ENCODE measurements around the gene TPRG1L. TPM values are rescaled to one million over a fixed set of nuclear protein-coding genes. Genes with fewer than 3 reads are reported as not detected.

The TPRG1L gene
- polyA plus RNA-seq, 1 experiment, result 52.1 TPM

DNA sequence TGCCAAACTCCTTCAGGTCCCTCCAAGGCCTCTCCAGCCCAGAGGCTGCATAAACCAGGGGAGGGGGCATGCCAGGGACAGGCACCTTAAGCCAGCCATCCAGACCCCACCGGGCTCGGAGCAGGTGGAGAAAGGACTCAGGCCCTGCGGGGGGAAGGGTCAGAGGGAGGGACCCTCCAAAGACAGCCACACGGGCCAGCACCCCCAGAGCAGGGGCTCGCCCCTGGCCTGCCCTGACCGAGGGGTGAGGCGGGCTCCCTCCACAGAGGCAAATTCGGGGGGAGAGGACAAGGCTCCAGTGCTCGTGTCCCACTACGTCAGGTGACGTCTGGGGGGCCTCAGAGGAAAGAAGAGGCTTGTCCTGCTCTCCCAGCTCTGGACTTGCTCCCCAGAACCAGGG lies 21.7 kb upstream of the TPRG1L start:
- TF ChIP-seq CTCF (IDR thresholded peaks at IDR 0.05; ENCODE audit: insufficient read depth, low read depth, low read length), result no peak
- CTCF ChIA-PET, result interaction anchor here (1.6 kb wide), 1 partner anchor 12 kb away, joined by 3 read pairs; no protein-coding TSS in a partner anchor
- Histone ChIP-seq H3K36me3 (ENCODE audit: control insufficient read depth, insufficient read depth, low read length) (no peaks in the 10 kb centered on the region), H3K27me3 (ENCODE audit: control insufficient read depth, insufficient read depth, low read length) (no peaks in the 10 kb centered on the region; the same call in 1 of the 2 replicates), H3K4me3 (ENCODE audit: low read depth, low read length) (no peak overlapping the region)
- POLR2A ChIA-PET, result no interaction called here
- no peak for DNase-seq (ENCODE audit: low read depth)

- DNase-seq (ENCODE audit: low read depth), result no peak
- H3K4me3 ChIP-seq (ENCODE audit: low read depth, low read length), result no peak overlapping the region
- no peaks in the 10 kb centered on the region for H3K36me3 ChIP-seq (ENCODE audit: control insufficient read depth, insufficient read depth, low read length)
- POLR2A ChIA-PET, result no interaction called here
- CTCF ChIA-PET, result interaction anchor here (1.0 kb wide), 1 partner anchor 39 kb away, joined by 3 read pairs; no protein-coding TSS in a partner anchor
- peaks cover 1% of the 10 kb centered on the region; the same call in 1 of the 2 replicates for H3K27me3 ChIP-seq (ENCODE audit: control insufficient read depth, insufficient read depth, low read length)
- TF ChIP-seq CTCF (IDR thresholded peaks at IDR 0.05; ENCODE audit: insufficient read depth, low read depth, low read length), result no peak
Measured at GRCh38 chr1:3603571-3604467, 21.0 kb upstream of the TPRG1L start.

- no peaks in the 10 kb centered on the region for H3K36me3 ChIP-seq (ENCODE audit: control insufficient read depth, insufficient read depth, low read length)
- DNase-seq (ENCODE audit: low read depth), result no peak
- H3K4me3 ChIP-seq (ENCODE audit: low read depth, low read length), result no peak overlapping the region
- H3K27me3 ChIP-seq (ENCODE audit: control insufficient read depth, insufficient read depth, low read length), result peaks cover 4% of the 10 kb centered on the region
- TF ChIP-seq CTCF (IDR thresholded peaks at IDR 0.05; ENCODE audit: insufficient read depth, low read depth, low read length), result no peak
- ChIA-PET POLR2A (no interaction called here), CTCF (interaction anchor here (1.0 kb wide), 1 partner anchor 40 kb away, joined by 3 read pairs; no protein-coding TSS in a partner anchor)
Measured at GRCh38 chr1:3604468-3604974, 20.3 kb upstream of the TPRG1L start.

DNA sequence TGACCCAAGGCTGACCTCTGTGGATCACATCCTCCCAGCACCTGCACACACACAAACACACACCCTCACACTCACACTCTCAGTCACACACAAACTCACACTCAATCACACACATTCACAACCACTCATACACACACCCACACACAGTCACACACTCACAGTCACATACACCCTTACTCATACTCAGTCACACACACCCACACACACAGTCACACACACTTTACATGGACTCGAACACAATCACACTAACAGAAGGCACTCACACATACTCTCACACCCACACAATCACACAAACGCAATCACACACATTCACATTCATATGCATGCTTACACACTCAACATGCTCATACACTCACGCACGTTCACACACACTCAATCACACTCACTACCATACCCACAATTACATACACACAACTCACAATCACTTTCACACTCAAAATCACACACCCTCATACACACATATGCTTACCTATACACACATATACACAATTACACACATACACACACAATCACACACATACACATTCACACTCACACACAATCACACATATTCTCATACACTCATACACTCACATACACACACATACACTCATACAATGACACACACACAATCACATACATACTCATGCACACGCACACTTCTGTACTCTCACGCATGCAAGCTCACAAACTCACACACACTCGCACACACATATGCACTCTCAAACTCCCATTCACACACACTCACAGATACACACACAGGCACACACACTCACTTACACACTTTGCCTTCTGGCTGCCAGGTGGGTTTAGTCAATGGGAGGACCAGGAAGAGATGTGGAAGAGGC lies 19.6 kb upstream of the TPRG1L start:
- peaks cover 8% of the 10 kb centered on the region for H3K27me3 ChIP-seq (ENCODE audit: control insufficient read depth, insufficient read depth, low read length)
- no peak for TF ChIP-seq CTCF (IDR thresholded peaks at IDR 0.05; ENCODE audit: insufficient read depth, low read depth, low read length)
- POLR2A ChIA-PET, result no interaction called here
- no peak for DNase-seq (ENCODE audit: low read depth)
- H3K4me3 ChIP-seq (ENCODE audit: low read depth, low read length), result no peak overlapping the region
- CTCF ChIA-PET, result no interaction called here
- H3K36me3 ChIP-seq (ENCODE audit: control insufficient read depth, insufficient read depth, low read length), result no peaks in the 10 kb centered on the region

All from BJ (cell line).